Suprapubic skin (tissue), 4 donors: ENCODE data around the gene HDGFL3. TPM values are rescaled to one million over a fixed set of nuclear protein-coding genes. Genes with fewer than 3 reads are reported as not detected.
A peak's percentile ranks its signal among the peaks of the same experiment; 100 is the strongest.

Source experiments
- DNase-seq, 2 donors: peaks; one replicate each; pipeline ENCODE4 v3.0.0-alpha.2; 2019; ENCODE audit warnings: low spot score in 2 of 2
- H3K27ac ChIP-seq: fragments of 200-600 bp; sonication (generic); one replicate; pipeline ENCODE4 v1.5.1; 2019
- H3K27me3 ChIP-seq: fragments of 200-600 bp; sonication (generic); one replicate; pipeline ENCODE4 v1.5.1; 2019
- H3K36me3 ChIP-seq: fragments of 200-600 bp; sonication (generic); one replicate; pipeline ENCODE4 v1.5.1; 2019
- H3K4me1 ChIP-seq: fragments of 200-600 bp; sonication (generic); one replicate; pipeline ENCODE4 v1.5.1; 2019
- H3K4me3 ChIP-seq: fragments of 200-600 bp; sonication (generic); one replicate; pipeline ENCODE4 v1.5.1; 2019; ENCODE audit warnings: mild to moderate bottlenecking
- H3K9me3 ChIP-seq: fragments of 200-600 bp; sonication (generic); one replicate; pipeline ENCODE4 v1.5.1; 2019
- CTCF ChIP-seq, 2 donors: fragments of 200-600 bp in 1 of 2; fragments of 450-650 bp in 1 of 2; sonication (generic) in 1 of 2; IDR thresholded peaks; one replicate each; pipeline ENCODE4 v1.5.1; 2016 to 2019; ENCODE audit warnings: antibody characterized with exemption in 2 of 2, mild to moderate bottlenecking in 1 of 2, moderate library complexity in 1 of 2
- EP300 ChIP-seq: sonication (generic); formaldehyde crosslinking; IDR thresholded peaks from one replicate; pipeline ENCODE4 v1.6.1; 2017; ENCODE audit warnings: antibody characterized with exemption
- POLR2A ChIP-seq, 2 donors: fragments of 450-650 bp; IDR thresholded peaks; one replicate each; pipeline ENCODE4 v1.6.1; 2017; ENCODE audit warnings: antibody characterized with exemption in 2 of 2, mild to moderate bottlenecking in 2 of 2, moderate library complexity in 2 of 2
- POLR2AphosphoS5 ChIP-seq, 3 donors: sonication (generic); formaldehyde crosslinking; IDR thresholded peaks; one replicate each; pipeline ENCODE4 v1.6.1; 2017; ENCODE audit warnings: antibody characterized with exemption in 3 of 3
- WGBS: methylation state at CpG from one replicate; pipeline ENCODE4 v1.1.5; 2018; 5-methylcytosine and 5-hydroxymethylcytosine counted together
- total RNA-seq, 4 donors: library from RNA; depleted of rRNA; stranded (reverse); fragments of >200 nt; gene quantifications; one replicate each; pipeline ENCODE4 v1.1.0, GENCODE V29; 2016

HDGFL3 gene
- 10 to 100 TPM in 1 of 4 donors, 1 to 10 TPM in 3; 3.7 to 11.3 (median 6.0) TPM for total RNA-seq

GRCh38 chr15:83207660-83208366 lies at the start of gene HDGFL3:
HDGFL3 (minus strand) TSS chr15:83207823; CDS start chr15:83207414, 409 bp downstream.
- peak; percentile 76 to 87 for DNase-seq
- TF ChIP-seq CTCF (IDR thresholded peaks at IDR 0.05) (no peak), POLR2A (IDR thresholded peaks at IDR 0.05) (no peak), POLR2AphosphoS5 (IDR thresholded peaks at IDR 0.05) (no peak), EP300 (no peak)
- peak within 1 kb of the TSS; percentile 84 for H3K27ac ChIP-seq
- under 1% methylated on average over 47 of the region's 94 CpGs for WGBS
- H3K36me3 ChIP-seq, result no peaks in the 10 kb centered on the region
- H3K4me3 ChIP-seq, result peak within 1 kb of the TSS; percentile 97
- no peaks in the 10 kb centered on the region for H3K27me3 ChIP-seq
- H3K4me1 ChIP-seq, result peaks cover 17% of the 10 kb centered on the region
- H3K9me3 ChIP-seq, result no peaks in the 10 kb centered on the region

- Histone ChIP-seq H3K4me1 (peaks cover 7% of the 10 kb centered on the region), H3K9me3 (no peaks in the 10 kb centered on the region), H3K36me3 (no peaks in the 10 kb centered on the region), H3K4me3 (no peak overlapping the region), H3K27me3 (peaks cover 26% of the 10 kb centered on the region), H3K27ac (no peak overlapping the region)
- DNase-seq, result no peak
- TF ChIP-seq CTCF (IDR thresholded peaks at IDR 0.05), result no peak
- no peak for TF ChIP-seq EP300
- TF ChIP-seq POLR2A (IDR thresholded peaks at IDR 0.05), result no peak
- no peak for TF ChIP-seq POLR2AphosphoS5 (IDR thresholded peaks at IDR 0.05)
These were observed 43.2 kb upstream of the HDGFL3 start for GRCh38 chr15:83250781-83251180.

GRCh38 chr15:83249030-83249343 lies 41.4 kb upstream of the HDGFL3 start:
- no peak for TF ChIP-seq POLR2A (IDR thresholded peaks at IDR 0.05)
- no peak for TF ChIP-seq EP300
- TF ChIP-seq POLR2AphosphoS5 (IDR thresholded peaks at IDR 0.05), result no peak
- no peak for TF ChIP-seq CTCF (IDR thresholded peaks at IDR 0.05)
- Histone ChIP-seq H3K4me1 (peaks cover 7% of the 10 kb centered on the region), H3K4me3 (no peak overlapping the region), H3K27me3 (peaks cover 30% of the 10 kb centered on the region), H3K9me3 (no peaks in the 10 kb centered on the region), H3K27ac (no peak overlapping the region), H3K36me3 (no peaks in the 10 kb centered on the region)
- WGBS, result 39% methylated on average over 3 of the region's 3 CpGs
- no peak for DNase-seq

- peaks cover 7% of the 10 kb centered on the region for H3K4me1 ChIP-seq
- peaks cover 32% of the 10 kb centered on the region for H3K27me3 ChIP-seq
- H3K36me3 ChIP-seq, result no peaks in the 10 kb centered on the region
- DNase-seq, result no peak
- H3K27ac ChIP-seq, result no peak overlapping the region
- no peaks in the 10 kb centered on the region for H3K9me3 ChIP-seq
- no peak overlapping the region for H3K4me3 ChIP-seq
- TF ChIP-seq POLR2AphosphoS5 (IDR thresholded peaks at IDR 0.05) (no peak), CTCF (IDR thresholded peaks at IDR 0.05) (peak; percentile 76 to 81)
- 20% methylated on average over 10 of the region's 11 CpGs for WGBS
These were observed 40.8 kb upstream of the HDGFL3 start for GRCh38 chr15:83248151-83249029.

GRCh38 chr15:83243634-83244033 lies 36.0 kb upstream of the HDGFL3 start:
- Histone ChIP-seq H3K4me1 (peaks cover 7% of the 10 kb centered on the region), H3K27me3 (peaks cover 41% of the 10 kb centered on the region), H3K9me3 (no peaks in the 10 kb centered on the region), H3K27ac (no peak overlapping the region), H3K36me3 (no peaks in the 10 kb centered on the region), H3K4me3 (no peak overlapping the region)
- DNase-seq, result no peak
- WGBS, result 78% methylated on average over 8 of the region's 8 CpGs
- TF ChIP-seq POLR2AphosphoS5 (IDR thresholded peaks at IDR 0.05) (no peak), EP300 (no peak), CTCF (IDR thresholded peaks at IDR 0.05) (no peak), POLR2A (IDR thresholded peaks at IDR 0.05) (no peak)
